GM18520 (cell line): ENCODE results near the gene ZFP28.
A peak's percentile ranks its signal among the peaks of the same experiment; 100 is the strongest.

Experiments
- ATAC-seq: cut with Tn5 transposase; IDR thresholded peaks from one replicate; pipeline ENCODE4 v1.9.1; 2021; ENCODE audit not compliant: unreplicated experiment

Gene ZFP28

GRCh38 chr19:56538761-56539263 is at the start of gene ZFP28:
Gene ZFP28 (plus strand): TSS chr19:56538948. CDS start chr19:56539019, 71 bp downstream.
- no peak for ATAC-seq

- no peak for ATAC-seq
Observed at GRCh38 chr19:56491399-56491798, 47.3 kb upstream of the ZFP28 start.

- no peak for ATAC-seq
Observed at GRCh38 chr19:56504581-56504980, 34.2 kb upstream of the ZFP28 start.

- ATAC-seq, result no peak
Observed at GRCh38 chr19:56507446-56508289, 31.1 kb upstream of the ZFP28 start, which contains the start of gene ZNF471. Gene ZNF471 (plus strand): TSS chr19:56507855. CDS start chr19:56511572, 3,717 bp downstream.

GRCh38 chr19:56508290-56508778 is 30.4 kb upstream of the ZFP28 start:
- ATAC-seq, result no peak

- no peak for ATAC-seq
Observed at GRCh38 chr19:56525214-56525860, 13.4 kb upstream of the ZFP28 start.

- ATAC-seq, result no peak
Observed at GRCh38 chr19:56537442-56537841, 1.3 kb upstream of the ZFP28 start.

GRCh38 chr19:56538254-56538760 is 441 bp upstream of the ZFP28 start:
- ATAC-seq, result no peak

GRCh38 chr19:56543776-56544175 is 5.0 kb downstream of the ZFP28 start:
- ATAC-seq, result no peak

- no peak for ATAC-seq
Observed at GRCh38 chr19:56547535-56547934, 8.8 kb downstream of the ZFP28 start.

- ATAC-seq, result no peak
Observed at GRCh38 chr19:56554272-56554869, 15.6 kb downstream of the ZFP28 start.

GRCh38 chr19:56562766-56563165 is 24.0 kb downstream of the ZFP28 start:
- ATAC-seq, result no peak

GRCh38 chr19:56566904-56567273 is 28.1 kb downstream of the ZFP28 start:
- ATAC-seq, result no peak

GRCh38 chr19:56567274-56568120 is 28.7 kb downstream of the ZFP28 start, which contains the start of gene ZNF470:
Gene ZNF470 (plus strand): TSS chr19:56567468. CDS start chr19:56570312, 2,844 bp downstream.
- ATAC-seq, result peak; percentile 80

- ATAC-seq, result no peak
Observed at GRCh38 chr19:56572589-56572988, 33.8 kb downstream of the ZFP28 start.

- ATAC-seq, result no peak
Observed at GRCh38 chr19:56573914-56574313, 35.2 kb downstream of the ZFP28 start.

GRCh38 chr19:56577719-56578602 is 39.2 kb downstream of the ZFP28 start:
- no peak for ATAC-seq

GRCh38 chr19:56594446-56594782 is 55.7 kb downstream of the ZFP28 start:
- ATAC-seq, result no peak

GRCh38 chr19:56594783-56595547 is 56.2 kb downstream of the ZFP28 start, which contains the start of gene ZNF71:
Gene ZNF71 (plus strand): TSS chr19:56595302. CDS start chr19:56601559, 6,257 bp downstream.
- ATAC-seq, result peak; percentile 67
